GM19468 (cell line): ENCODE data around the gene CBFB.

Source experiments
- ATAC-seq: cut with Tn5 transposase; IDR thresholded peaks from one replicate; pipeline ENCODE4 v1.9.1; 2021; ENCODE audit warnings: mild to moderate bottlenecking, moderate library complexity, moderate number of reproducible peaks; ENCODE audit not compliant: unreplicated experiment; ENCODE audit errors: extremely low read depth

Gene CBFB

DNA sequence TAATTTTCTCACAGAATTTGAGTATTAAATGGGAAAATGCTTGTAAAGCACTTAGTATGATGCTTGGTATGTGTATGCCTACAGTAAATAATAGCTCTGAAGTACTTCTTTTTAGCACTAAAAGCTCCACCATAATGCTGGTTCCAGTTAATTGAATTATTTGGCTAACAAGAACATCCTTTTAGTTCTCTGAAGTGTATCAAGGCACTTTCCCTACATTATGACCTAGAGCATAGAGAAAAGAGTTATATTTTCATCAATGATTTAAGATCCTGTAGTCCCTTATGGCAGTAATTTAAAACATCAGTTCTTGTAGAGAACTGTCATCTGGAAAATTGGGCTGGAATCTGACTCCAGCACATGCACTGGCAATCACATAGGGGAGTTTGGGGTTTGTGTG lies 58.9 kb downstream of the CBFB start:
- no peak for ATAC-seq

DNA sequence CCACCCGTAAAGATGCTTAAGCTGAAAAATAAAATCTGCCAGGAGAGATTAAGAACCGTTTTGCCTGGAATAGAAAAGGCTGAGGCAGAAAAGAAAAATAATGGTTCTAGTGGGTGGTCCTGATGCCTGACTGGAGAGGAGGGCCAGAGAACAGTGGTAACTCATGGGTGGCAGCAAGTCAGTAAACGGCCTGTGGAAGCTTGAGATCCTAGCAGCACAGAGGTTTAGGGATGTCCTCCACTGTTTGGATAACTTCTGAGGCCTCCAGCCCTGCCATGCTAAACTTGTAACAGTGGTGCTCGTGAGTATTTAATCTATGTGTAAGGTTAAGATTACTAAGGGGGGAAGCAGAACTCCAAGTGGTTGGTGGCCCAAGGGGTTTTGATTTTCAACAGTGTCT lies 59.6 kb downstream of the CBFB start:
- no peak for ATAC-seq

DNA sequence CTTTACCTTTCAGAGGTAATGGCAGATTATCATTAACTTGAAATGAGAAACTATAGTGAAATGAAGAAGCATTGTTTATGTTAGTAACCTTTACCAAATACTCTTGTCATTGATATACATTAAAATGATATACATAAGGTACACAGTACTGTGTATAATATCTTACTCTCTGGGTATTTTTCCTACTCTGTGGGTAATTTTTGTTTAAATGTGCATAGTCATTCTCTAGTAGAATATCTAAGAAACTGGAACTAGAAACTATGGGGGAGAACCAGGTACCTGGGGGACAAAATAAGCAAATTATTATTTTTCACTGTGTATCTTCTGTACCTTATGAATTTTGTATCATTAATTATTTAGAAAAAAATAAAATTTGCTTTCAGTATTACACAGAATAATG lies 60.2 kb downstream of the CBFB start:
- ATAC-seq = no peak

DNA sequence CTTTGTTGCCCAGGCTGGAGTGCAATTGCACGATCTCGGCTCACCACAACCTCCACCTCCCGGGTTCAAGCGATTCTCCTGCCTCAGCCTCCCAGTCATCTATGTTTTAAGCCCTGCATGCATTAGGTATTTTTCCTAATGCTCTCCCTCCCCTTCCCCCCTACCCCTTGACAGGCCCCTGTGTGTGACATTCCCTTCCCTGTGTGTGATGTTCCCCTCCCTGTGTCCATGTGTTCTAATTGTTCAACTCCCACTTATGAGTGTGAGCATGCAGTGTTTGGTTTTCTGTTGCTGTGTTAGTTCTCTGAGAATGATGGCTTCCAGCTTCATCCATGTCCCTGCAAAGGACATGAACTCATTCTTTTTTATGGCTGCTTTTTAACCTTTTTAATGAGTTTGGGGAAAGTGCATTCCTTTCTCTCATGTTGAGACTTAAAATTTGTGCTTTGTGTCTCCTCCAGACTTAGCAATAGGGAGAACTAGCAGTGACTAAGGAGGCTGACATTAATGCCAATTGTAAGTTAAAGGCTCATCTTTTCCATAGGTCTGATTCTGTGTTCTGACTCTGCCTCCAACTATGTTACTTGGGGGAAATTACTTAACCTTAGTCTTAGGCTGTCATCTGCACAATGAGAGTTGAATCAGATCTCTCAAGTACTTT lies 63.1 kb downstream of the CBFB start:
- no peak for ATAC-seq

DNA sequence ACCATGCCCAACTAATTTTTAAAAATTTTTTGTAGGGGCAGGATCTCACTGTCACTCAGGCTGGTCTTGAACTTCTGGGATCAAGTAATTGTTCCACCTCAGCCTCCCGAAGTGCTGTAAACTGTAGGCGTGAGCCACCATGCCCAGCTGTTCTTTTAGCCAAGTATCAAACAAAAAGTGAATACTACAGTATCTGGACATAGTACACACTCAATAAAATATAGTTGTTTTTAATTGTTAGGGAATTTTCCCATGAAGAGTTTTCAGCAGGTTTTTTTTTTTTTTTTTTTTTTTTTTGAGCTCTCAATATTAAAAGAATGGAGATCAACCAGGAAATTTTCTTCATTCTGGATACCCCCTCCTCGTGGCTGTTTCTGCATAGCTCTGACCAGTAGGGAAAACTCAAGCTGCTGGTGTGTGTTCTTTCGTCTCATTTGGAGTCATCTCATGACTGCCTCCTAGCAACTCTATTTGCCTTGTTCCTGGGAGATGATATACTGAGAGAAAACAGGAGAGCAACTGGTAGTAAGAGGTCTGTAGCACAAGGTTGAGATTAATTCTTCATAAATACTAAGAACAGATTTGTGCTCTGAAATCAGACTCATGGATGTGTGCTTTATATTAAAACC lies 64.3 kb downstream of the CBFB start:
- ATAC-seq = no peak

DNA sequence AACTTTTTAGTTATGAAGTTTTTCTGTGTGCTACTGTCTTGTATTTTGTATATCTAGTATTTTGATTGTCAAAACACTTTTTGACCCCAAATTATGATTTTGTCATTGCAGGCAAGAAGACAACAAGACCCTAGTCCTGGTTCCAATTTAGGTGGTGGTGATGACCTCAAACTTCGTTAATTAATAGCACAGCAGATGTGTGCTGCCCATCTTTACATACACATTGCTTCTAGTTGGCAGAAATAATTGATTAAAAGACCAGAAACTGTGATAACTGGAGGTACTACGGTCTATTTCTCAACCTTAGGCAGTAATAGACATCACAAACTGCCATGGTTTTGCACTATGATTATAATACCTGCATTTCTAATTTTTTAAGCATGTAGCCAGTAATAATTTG lies 69.7 kb downstream of the CBFB start:
- no peak for ATAC-seq

DNA sequence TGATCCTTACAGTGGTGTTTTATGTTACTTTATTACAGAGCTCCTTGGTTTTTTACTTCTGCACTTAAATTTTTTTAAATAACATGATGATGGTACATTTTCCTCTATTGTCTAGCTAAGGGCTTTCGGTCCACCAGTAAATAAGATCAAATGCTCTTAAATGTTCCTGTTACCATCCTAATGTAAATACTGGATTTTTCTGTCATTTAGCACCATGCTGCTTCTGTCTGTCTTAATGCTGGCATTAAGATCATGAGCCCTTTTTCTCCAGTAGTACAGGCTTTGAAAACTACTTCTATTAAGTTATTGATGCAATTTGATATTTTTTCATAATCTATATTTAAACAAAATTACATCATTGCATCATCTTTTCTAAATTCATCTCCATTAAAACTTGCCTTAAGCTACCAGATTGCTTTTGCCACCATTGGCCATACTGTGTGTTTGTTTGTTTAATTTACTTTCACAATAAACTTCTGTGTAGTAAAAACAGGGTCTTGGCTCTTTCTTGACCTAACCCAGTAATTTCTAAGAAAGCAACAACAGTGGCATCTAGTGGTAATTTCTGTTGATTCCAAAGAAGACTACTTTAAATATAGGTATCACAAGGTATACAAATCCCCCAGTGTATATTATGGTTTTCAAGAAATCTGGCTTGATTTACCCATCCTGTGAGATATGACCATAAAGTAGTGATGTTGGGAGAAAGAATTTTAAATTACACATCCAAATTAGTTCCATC lies 71.8 kb downstream of the CBFB start:
- no peak for ATAC-seq

DNA sequence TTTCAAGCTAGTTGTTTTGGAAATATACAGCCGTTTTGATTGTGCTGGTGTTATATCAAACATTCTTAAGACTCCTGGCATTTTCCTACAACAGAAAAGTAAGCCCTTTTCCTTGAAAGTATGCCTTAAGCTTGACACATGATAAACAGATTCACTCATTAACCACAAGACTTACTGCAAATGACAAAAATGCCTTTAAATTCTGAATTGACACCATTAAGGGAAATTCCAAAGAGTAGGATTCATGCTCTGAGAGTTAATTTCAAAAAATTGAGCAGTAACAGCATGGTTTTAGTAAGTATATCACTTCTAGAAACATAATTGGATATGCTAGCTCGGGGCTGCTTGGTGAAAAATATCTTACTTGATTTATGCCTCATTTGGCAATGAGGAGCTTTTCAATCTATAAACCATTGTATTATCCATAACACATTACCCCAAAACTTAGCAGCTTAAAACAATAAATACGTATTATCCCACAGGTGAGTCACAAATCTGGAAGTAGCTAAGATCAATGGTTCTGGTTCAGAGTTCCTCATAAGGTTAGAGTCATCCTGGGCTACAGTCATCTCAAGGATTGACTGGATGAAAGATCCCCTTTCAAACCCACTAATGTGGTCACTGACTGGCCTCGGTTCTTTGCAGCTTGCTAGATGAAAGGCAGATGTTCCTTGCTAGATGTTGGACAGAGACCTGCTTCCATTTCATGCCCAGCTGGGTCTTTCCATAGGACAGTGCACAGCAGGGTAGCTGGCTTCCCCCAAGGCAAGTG lies 72.5 kb downstream of the CBFB start:
- no peak for ATAC-seq

DNA sequence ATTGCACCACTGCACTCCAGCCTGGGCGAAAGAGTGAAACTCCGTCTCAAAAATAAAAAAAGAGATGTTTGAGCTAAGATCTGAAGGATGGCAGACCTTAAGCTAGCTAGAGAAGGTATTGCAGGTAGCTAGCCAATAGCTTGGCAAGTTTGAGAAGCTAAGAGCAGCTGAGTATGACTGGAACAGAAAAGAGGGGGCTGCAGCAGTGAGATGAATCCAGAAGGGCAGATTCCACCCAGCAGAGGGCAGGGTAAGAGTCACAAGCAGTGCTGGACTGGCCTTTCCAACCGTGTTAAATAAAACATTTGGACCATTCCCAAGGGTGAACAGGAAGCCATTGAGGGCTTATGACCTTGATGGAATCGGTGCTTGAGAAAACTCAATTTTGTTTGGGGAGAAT lies 75.1 kb downstream of the CBFB start:
- no peak for ATAC-seq

DNA sequence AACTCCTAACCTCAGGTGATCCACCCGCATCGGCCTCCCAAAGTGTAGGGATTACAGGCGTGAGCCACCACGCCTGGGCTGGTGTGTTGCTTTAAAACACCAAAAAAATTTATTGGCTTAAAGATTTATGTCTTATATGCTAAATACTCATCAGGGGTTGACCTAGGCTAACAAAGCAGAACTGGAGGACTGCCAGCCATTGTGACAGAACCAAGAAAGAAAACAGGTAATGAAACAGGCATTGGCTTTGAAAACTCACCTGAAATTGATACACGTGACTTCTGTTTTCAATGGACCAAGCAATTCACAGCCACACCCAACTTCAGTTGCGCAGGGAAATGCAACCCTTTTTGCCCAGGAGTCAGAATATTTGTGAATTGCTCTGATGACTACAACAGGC lies 75.9 kb downstream of the CBFB start:
- ATAC-seq = no peak

DNA sequence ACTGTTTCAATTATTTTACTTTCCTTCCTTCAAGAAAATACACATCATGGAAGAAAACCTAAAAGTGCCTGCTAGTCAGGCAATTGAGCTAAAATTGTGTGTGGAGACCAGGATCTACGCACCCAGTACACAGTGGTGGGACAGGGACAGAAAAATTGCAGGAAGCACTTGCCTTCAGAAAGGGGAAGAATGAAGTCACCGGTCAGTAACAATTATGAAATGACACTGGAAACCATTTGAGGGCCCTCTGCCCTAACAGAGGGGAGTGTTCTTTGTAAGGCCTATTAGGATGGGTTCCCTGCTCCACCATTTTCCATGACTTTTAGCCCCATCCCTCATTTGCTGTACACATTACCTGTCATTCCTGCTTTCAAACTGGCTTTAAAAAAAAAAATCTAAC lies 76.3 kb downstream of the CBFB start:
- no peak for ATAC-seq

DNA sequence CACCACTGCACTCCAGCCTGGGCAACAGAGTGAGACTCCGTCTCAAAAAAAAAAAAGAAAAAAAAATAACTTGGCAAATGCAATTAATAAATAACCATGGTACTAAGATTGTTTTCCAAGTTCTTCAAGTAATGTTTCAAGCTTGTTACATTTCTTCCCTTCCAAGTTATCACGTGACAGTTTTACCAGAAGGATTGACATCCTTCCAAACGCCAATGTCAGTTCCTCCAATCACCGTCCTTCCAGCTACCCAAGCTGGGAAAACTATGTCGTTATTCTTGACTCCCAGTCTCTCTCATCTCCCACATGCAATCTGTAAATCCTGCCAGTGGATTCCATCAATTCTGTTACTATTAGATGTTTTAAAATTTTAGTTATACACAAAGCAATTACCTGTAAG lies 76.9 kb downstream of the CBFB start:
- no peak for ATAC-seq

DNA sequence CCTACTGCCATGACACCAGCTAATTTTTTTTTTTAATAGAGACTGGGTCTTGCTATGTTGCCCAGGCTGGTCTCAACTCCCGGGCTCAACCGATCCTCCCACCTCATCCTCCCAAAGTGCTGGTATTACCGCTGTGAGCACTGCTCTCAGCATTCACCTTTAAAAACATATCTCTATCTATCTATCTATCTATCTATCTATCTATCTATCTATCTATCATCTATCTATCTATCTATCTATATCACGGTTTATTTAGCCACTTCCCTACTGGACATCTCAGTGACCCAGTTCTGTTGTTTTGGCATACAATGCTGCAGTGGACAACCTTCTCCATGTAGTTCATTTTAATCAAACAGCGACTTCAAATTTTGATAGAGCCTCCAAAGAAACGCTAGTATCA lies 79.5 kb downstream of the CBFB start:
- no peak for ATAC-seq

DNA sequence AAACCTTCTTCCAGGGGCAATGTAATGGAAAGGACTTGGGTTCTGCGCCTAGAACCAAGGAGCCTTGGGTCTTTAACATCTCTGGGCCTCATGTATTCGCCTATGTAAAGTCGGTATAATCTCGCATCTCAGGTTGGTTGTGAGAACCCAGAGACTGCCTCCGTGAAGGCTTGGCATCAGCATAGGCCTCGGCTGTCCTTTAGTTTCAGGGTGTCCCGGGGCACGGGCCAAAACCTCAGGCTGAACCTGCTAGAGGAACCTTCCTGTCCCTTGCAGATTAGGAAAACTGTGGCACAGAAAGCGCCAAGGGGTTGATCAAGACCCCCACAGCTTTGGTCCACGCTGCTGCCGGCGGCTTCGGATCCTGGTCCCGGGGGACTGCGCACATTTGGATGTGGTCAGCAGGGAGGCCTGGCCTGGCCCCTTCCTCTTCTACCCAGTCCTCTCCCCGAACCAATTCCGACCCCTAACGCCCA lies 80.0 kb downstream of the CBFB start:
- no peak for ATAC-seq

DNA sequence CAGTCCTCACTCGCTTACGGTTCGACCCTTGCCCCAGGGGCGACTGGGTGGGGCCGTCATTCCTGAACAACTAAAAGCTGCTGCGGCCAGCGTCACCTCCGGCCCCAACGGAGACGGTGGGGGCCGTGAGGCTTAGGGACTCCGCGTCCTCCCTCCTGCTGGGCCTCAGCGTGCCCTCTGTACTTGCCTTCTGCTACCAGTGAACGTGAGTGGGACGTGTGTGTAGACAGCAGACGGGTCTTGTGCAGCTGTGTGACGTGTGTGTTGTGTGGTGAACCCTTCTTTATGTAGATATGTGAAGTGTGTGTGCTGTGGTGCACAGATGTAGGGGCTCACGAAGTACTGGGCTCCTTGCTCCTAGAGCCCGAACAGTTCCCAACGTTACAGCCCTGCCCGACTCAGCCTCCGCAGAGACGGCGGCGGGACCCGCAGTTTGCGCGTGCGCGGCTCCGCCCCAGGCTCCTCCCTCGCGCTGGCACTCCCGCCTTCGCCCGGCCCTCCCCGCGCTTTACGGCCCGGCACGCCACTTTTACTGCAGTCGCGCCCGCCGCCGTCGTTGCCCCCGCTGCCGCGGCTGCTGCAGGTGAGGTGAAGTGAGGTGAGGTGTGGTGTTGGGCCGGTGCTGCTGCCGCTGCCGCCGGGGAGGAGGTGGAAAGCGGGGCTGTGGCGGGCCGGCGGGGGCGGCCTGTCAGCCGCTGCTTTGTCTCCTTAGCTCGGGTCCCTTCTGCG lies 80.6 kb downstream of the CBFB start, which contains the start of gene PHAF1:
PHAF1 (plus strand) TSS at position 535 of the 729 bp plus-strand sequence. CDS start 235 bp downstream, outside the sequence.
- peak; percentile 58 for ATAC-seq

DNA sequence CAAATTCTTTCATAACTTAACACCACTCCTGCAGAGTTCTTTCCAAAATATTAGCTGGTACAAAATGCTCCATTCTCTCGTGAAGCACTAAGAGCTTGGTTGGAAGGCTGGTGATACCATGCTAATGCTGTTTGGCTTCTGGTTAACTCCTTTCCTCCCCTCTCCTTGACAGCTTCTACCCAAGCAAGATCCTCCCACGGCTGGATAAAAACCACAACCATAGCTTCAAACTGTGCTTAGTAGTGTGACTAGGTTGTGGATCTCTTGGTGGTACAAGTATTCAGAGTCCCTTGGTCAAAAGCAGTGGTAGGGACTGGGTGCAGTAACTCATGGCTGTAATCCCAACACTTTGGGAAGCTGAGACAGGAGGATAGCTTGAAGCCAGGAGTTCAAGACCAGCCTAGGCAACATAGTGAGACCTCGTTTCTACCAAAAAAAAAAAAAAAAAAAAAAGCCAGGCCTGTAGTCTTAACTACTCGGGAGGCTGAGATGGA lies 83.0 kb downstream of the CBFB start:
- ATAC-seq = no peak

DNA sequence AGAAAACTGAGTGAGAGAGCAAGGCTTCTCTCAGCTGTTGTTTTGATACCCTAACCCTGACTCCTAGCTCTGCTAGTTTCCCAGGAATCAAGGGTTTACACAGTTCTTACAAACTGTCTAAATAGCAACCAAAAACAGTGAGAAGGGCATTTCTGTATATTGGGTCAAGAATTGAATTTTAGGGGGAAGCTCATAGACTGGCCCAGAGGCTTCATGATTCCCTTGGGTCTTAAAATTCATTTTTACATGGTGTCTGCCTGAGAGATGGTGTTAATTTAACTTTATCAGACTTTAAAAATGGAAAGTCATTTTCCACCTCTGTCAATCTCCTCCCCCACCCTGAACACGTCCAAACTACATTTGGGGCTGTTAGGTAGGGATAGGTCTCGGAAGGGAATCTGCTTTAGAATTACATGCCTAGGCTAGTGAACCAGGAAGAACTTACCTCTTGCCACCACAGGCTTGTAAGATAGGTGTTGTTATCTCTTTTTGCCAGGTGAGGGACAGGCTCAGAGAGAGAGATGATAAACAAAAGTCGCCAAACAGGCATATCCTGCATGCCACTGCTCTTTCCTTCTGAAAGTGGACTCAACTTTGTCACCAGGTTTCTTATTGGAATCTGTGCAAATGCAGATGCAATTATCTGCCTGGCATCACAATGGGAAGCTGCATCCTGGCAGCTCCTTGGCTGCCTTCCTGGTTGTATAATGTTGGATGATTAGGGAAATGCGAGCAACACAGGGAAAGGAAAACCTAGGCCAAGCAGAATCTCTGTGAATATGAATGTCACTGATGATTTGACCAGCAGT lies 83.8 kb downstream of the CBFB start:
- no peak for ATAC-seq

DNA sequence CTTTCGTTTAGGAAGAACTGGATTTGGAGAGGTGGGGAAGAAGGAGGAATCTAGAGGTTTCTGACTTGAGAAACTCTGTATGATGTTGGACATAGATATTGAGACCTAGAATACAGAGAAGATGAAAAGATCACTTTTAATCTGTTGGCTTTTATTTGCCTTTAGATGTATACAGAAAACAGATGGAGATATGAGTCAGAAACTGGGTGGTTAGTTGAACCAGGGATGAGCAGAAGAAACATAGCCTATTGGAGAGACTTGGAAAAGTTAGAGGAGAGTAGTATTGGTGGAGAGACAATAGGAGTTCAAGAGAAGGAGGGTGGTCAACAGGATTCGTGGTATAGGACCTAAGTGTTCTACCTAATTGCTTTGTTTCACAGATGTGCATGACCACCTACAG lies 85.8 kb downstream of the CBFB start:
- ATAC-seq = no peak

DNA sequence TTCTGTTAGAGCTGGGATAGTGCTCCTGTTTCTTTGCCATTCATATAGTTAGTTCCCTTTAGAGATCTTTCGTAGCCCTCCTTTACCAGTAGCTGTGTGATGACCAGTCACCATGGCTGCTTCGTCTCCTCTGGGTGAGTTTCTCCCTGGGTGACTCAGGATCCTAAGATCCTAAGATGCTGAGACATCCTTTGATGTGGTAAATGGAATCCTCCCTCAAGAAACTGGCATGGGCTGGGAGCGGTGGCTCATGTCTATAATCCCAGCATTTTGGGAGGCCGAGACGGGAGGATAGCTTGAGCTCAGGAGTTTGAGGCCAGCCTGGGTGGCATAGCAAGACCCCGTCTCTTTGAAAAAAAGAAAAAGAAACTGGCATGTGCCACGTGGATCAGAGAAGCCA lies 86.7 kb downstream of the CBFB start:
- no peak for ATAC-seq
